ENCODE results near the gene AADACL4. TPM values are rescaled to one million over a fixed set of nuclear protein-coding genes. Genes with fewer than 3 reads are reported as not detected.

AADACL4 gene
- total and polyA plus RNA-seq, 2 experiments from 2014 or later, result not detected

- Histone ChIP-seq H4K20me1 (replicated peaks; ENCODE audit: insufficient read depth) (no peaks in the 10 kb centered on the region), H3K4me2 (no peak overlapping the region), H3F3A (replicated peaks; ENCODE audit: low read depth) (no peaks in the 10 kb centered on the region), H3K27ac (ENCODE audit: low read depth) (no peak overlapping the region), H3K4me3 (no peak overlapping the region), H3K36me3 (ENCODE audit: insufficient read depth) (no peaks in the 10 kb centered on the region), H3K79me2 (replicated peaks; ENCODE audit: insufficient read depth) (no peaks in the 10 kb centered on the region), H3K27me3 (ENCODE audit: insufficient read depth) (no peaks in the 10 kb centered on the region), H3K9me2 (ENCODE audit: insufficient read depth) (no peaks in the 10 kb centered on the region), H3K4me1 (ENCODE audit: insufficient read depth) (no peaks in the 10 kb centered on the region), H2AFZ (no peak overlapping the region)
- DNase-seq (ENCODE audit: low spot score) (no peak), ATAC-seq (no peak)
- H3K4me1 Mint-ChIP-seq, result no peaks in the 10 kb centered on the region
- no peaks in the 10 kb centered on the region for H3K27me3 Mint-ChIP-seq (ENCODE audit: insufficient read depth, low read depth, poor library complexity)
- TF ChIP-seq ZNF114 (CRISPR knock-in tag; IDR thresholded peaks at IDR 0.05) (no peak), POLR2AphosphoS5 (IDR thresholded peaks at IDR 0.05; ENCODE audit: low read depth) (no peak), ZNF331 (CRISPR knock-in tag; IDR thresholded peaks at IDR 0.05; ENCODE audit: low read depth) (no peak), CREB1 (CRISPR knock-in tag; IDR thresholded peaks at IDR 0.05; ENCODE audit: low read depth) (no peak), JUNB (IDR thresholded peaks at IDR 0.05; ENCODE audit: unreplicated experiment) (no peak)
- H3K27ac Mint-ChIP-seq, result no peak overlapping the region
- no peak overlapping the region for H3K4me3 Mint-ChIP-seq
- H3K36me3 Mint-ChIP-seq (ENCODE audit: low read depth), result no peaks in the 10 kb centered on the region
- peaks cover 10% of the 10 kb centered on the region; the same call in 2 of the 3 replicates for H3K9me3 Mint-ChIP-seq
Observed at GRCh38 chr1:12678820-12679219, 34.9 kb downstream of the AADACL4 start.

GRCh38 chr1:12690156-12690555 lies 46.3 kb downstream of the AADACL4 start:
- Mint-ChIP-seq H3K4me1 (no peaks in the 10 kb centered on the region), H3K36me3 (ENCODE audit: low read depth) (no peaks in the 10 kb centered on the region; the same call in 2 of the 3 replicates), H3K9me3 (no peaks in the 10 kb centered on the region), H3K27me3 (ENCODE audit: insufficient read depth, low read depth, poor library complexity) (peaks cover 2% of the 10 kb centered on the region), H3K4me3 (no peak overlapping the region), H3K27ac (no peak overlapping the region)
- Histone ChIP-seq H3F3A (replicated peaks; ENCODE audit: low read depth) (no peaks in the 10 kb centered on the region), H3K79me2 (replicated peaks; ENCODE audit: insufficient read depth) (no peaks in the 10 kb centered on the region), H3K4me2 (no peak overlapping the region), H3K9me2 (ENCODE audit: insufficient read depth) (peaks cover 10% of the 10 kb centered on the region; the same call in 1 of the 2 replicates), H2AFZ (peak overlapping the region; percentile 34; the same call in 1 of the 2 replicates), H3K4me3 (no peak overlapping the region), H3K27me3 (ENCODE audit: insufficient read depth) (no peaks in the 10 kb centered on the region), H3K4me1 (ENCODE audit: insufficient read depth) (no peaks in the 10 kb centered on the region), H4K20me1 (replicated peaks; ENCODE audit: insufficient read depth) (no peaks in the 10 kb centered on the region), H3K36me3 (ENCODE audit: insufficient read depth) (no peaks in the 10 kb centered on the region), H3K27ac (ENCODE audit: low read depth) (no peak overlapping the region)
- DNase-seq (ENCODE audit: low spot score) (no peak), ATAC-seq (no peak)
- no peak for TF ChIP-seq EZH2 (IDR thresholded peaks at IDR 0.05; ENCODE audit: low read depth, unreplicated experiment)
- no peak for TF ChIP-seq CTCF (conservative IDR thresholded peaks at IDR 0.05; ENCODE audit: low read depth in 2 of 2)
- TF ChIP-seq CREB1 (CRISPR knock-in tag; IDR thresholded peaks at IDR 0.05; ENCODE audit: low read depth), result no peak
- TF ChIP-seq ZNF114 (CRISPR knock-in tag; IDR thresholded peaks at IDR 0.05), result no peak
- no peak for TF ChIP-seq EZH2phosphoT487 (IDR thresholded peaks at IDR 0.05; ENCODE audit: unreplicated experiment)
- TF ChIP-seq, protein P1, sequence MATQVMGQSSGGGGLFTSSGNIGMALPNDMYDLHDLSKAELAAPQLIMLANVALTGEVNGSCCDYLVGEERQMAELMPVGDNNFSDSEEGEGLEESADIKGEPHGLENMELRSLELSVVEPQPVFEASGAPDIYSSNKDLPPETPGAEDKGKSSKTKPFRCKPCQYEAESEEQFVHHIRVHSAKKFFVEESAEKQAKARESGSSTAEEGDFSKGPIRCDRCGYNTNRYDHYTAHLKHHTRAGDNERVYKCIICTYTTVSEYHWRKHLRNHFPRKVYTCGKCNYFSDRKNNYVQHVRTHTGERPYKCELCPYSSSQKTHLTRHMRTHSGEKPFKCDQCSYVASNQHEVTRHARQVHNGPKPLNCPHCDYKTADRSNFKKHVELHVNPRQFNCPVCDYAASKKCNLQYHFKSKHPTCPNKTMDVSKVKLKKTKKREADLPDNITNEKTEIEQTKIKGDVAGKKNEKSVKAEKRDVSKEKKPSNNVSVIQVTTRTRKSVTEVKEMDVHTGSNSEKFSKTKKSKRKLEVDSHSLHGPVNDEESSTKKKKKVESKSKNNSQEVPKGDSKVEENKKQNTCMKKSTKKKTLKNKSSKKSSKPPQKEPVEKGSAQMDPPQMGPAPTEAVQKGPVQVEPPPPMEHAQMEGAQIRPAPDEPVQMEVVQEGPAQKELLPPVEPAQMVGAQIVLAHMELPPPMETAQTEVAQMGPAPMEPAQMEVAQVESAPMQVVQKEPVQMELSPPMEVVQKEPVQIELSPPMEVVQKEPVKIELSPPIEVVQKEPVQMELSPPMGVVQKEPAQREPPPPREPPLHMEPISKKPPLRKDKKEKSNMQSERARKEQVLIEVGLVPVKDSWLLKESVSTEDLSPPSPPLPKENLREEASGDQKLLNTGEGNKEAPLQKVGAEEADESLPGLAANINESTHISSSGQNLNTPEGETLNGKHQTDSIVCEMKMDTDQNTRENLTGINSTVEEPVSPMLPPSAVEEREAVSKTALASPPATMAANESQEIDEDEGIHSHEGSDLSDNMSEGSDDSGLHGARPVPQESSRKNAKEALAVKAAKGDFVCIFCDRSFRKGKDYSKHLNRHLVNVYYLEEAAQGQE (IDR thresholded peaks at IDR 0.05; ENCODE audit: unreplicated experiment), result no peak
- no peak for TF ChIP-seq ETS1 (IDR thresholded peaks at IDR 0.05)

Data from GM23338 (cell line).